Esophagus (tissue), 2 donors: ENCODE measurements around the gene JAM3. TPM values are rescaled to one million over a fixed set of nuclear protein-coding genes. Genes with fewer than 3 reads are reported as not detected.

Experiments
- H3K27ac ChIP-seq, 2 donors: one replicate each; pipeline ENCODE4 v1.5.1; 2013; ENCODE audit warnings: low read depth in 2 of 2, mild to moderate bottlenecking in 2 of 2, inconsistent platforms in 1 of 2, low read length in 1 of 2, moderate library complexity in 1 of 2
- H3K27me3 ChIP-seq, 2 donors: one replicate each; pipeline ENCODE4 v1.6.1; 2013; ENCODE audit warnings: low read length in 2 of 2, control low read depth in 1 of 2, mild to moderate bottlenecking in 1 of 2; ENCODE audit not compliant: insufficient read depth in 2 of 2, control insufficient read depth in 1 of 2
- H3K36me3 ChIP-seq, 2 donors: one replicate each; pipeline ENCODE4 v1.6.1; 2013; ENCODE audit warnings: low read length in 1 of 2; ENCODE audit not compliant: control insufficient read depth in 2 of 2, insufficient read depth in 2 of 2
- H3K4me1 ChIP-seq, 2 donors: one replicate each; pipeline ENCODE4 v1.6.1; 2013; ENCODE audit warnings: low read length in 1 of 2; ENCODE audit not compliant: control insufficient read depth in 2 of 2, insufficient read depth in 2 of 2
- H3K4me3 ChIP-seq, 2 donors: one replicate each; pipeline ENCODE4 v1.5.1; 2013; ENCODE audit warnings: low read length in 2 of 2, mild to moderate bottlenecking in 2 of 2, low read depth in 1 of 2, moderate library complexity in 1 of 2
- H3K9me3 ChIP-seq, 2 donors: one replicate each; pipeline ENCODE4 v1.6.1; 2013; ENCODE audit warnings: mild to moderate bottlenecking in 2 of 2, low read depth in 1 of 2, low read length in 1 of 2, moderate library complexity in 1 of 2; ENCODE audit not compliant: control insufficient read depth in 2 of 2, insufficient read depth in 1 of 2
- WGBS, 2 donors: extraction: QIAGEN DNeasy Blood & Tissue Kit; methylation state at CpG; one replicate each; pipeline ENCODE4 v1.1.7; 2013; 5-methylcytosine and 5-hydroxymethylcytosine counted together
- polyA plus RNA-seq, 2 donors: library from polyadenylated mRNA; stranded (reverse); fragments of 200-250 nt; gene quantifications; one replicate each; pipeline ENCODE4 v1.2.3, GENCODE V29; 2013
- donor health status: healthy with polysubstance abuse.
- donor health status: Bipolar disorder and iron deficiency.

Gene JAM3
- polyA plus RNA-seq, 2 donors = 2.5 to 5.5 TPM

DNA sequence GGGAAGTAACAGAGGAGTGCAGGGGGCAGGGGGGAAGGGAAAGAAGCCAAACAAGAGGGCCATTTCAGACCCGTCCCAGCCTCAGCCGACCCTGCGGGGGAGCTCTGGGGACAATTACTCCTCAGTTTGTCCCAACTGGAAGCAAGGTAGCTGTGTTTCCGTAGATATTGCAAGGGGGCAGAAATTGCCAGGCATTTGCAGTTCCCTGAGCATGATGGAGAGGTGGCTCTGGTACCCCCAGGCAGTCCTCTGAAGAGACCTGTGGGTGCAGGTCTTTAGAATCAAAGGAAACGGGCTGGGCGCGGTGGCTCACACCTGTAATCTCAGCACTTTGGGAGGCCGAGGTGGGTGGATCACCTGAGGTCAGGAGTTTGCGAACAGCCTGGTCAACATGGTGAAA lies 13.8 kb upstream of the JAM3 start:
- 84 to 85% methylated on average over 9 of the region's 9 CpGs for WGBS, 2 donors
- Histone ChIP-seq H3K27ac (no peak overlapping the region), H3K27me3 (no peaks in the 10 kb centered on the region), H3K4me1 (peaks cover 0 to 9% of the 10 kb centered on the region in 2 donors), H3K4me3 (no peak overlapping the region), H3K9me3 (no peaks in the 10 kb centered on the region), H3K36me3 (no peaks in the 10 kb centered on the region)

DNA sequence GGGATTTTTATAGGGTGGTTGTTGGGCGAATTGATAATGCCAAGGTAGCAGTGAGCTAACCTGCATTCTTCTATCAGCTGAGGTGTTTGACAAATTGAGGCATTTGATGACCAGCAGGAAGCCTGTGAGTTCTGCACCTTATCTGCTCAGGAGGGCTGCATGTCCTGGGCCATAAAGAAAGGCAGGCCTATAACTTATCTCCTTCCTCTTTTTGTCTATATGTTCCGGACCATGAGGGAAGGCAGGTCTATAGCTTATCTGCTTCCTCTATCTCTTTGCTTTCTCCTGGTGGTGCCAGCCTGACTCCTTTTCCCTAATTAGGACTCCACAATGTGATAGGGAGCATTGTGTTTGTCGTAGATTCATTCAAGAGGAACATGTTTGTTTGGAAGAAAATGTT lies 8.6 kb upstream of the JAM3 start:
- Histone ChIP-seq H3K9me3 (no peaks in the 10 kb centered on the region), H3K36me3 (no peaks in the 10 kb centered on the region), H3K27ac (no peak overlapping the region), H3K4me3 (no peak overlapping the region), H3K4me1 (no peaks in the 10 kb centered on the region), H3K27me3 (no peaks in the 10 kb centered on the region)
- 57 to 68% methylated on average over 3 of the region's 3 CpGs for WGBS, 2 donors

DNA sequence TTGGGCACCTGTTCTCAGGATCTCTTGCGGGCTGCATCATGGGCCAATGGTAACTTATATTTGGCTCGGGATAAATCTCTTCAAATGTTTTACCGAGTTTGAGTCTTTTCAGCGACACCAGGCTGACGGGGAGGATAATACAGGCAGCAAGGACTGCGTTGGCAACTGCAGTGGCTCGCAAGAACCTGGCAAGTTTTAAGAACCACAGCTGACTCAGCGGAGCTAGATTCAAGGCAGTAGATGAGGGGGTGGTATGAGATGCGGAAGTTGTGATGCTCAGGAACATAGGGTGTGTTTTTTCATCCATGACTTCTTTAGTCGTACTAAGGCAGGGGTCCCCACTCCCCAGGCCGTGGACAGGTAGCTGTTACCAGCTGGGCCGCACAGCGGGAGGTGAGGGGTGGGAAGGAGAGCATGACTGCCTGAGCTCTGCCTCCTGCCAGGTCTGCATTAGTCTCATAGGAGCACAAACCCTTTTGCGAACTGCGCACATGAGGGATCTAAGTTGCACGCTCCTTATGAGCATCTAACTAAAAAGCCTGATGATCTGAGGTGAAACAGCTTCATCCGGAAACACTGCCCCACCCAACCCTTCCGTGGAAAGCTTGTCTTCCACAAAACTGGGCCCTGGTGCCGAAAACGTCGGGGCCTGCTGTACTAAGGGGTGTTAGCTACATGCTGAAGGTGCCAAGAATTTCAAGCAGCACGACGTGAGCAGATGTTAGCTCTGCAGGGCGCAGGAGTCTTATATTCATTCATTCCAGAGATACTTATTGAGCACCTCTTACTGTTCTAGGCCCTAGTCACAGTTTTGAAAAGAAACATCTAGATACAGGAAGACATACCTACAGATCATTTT lies 6.4 kb upstream of the JAM3 start:
- Histone ChIP-seq H3K27me3 (no peaks in the 10 kb centered on the region), H3K27ac (no peak overlapping the region), H3K9me3 (no peaks in the 10 kb centered on the region), H3K4me3 (no peak overlapping the region), H3K4me1 (no peaks in the 10 kb centered on the region), H3K36me3 (no peaks in the 10 kb centered on the region)
- 79 to 82% methylated on average over 24 of the region's 24 CpGs for WGBS, 2 donors

DNA sequence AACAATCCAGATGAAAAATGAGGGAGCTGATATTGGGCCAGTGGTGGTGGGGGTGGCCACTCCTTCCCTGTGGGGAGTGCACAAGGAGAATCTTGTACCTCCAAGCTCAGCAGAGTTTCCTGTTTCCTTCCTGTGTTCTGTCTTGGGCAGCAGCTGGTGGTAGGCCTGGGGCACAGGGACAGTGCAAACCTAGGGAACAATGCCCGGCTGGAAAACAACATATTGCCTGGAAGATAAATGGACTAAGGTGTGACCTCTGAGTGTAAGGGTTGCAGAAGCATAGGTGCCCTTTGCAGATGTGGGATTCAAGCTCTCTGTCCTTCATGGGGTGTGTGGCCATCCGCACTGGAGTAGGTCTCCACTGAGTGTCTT lies 5.8 kb upstream of the JAM3 start:
- no peaks in the 10 kb centered on the region for H3K4me1 ChIP-seq
- H3K27me3 ChIP-seq = no peaks in the 10 kb centered on the region
- no peaks in the 10 kb centered on the region for H3K9me3 ChIP-seq
- no peak overlapping the region for H3K4me3 ChIP-seq
- no peak overlapping the region for H3K27ac ChIP-seq
- WGBS, 2 donors = 68 to 76% methylated on average over 2 of the region's 2 CpGs
- H3K36me3 ChIP-seq = no peaks in the 10 kb centered on the region

DNA sequence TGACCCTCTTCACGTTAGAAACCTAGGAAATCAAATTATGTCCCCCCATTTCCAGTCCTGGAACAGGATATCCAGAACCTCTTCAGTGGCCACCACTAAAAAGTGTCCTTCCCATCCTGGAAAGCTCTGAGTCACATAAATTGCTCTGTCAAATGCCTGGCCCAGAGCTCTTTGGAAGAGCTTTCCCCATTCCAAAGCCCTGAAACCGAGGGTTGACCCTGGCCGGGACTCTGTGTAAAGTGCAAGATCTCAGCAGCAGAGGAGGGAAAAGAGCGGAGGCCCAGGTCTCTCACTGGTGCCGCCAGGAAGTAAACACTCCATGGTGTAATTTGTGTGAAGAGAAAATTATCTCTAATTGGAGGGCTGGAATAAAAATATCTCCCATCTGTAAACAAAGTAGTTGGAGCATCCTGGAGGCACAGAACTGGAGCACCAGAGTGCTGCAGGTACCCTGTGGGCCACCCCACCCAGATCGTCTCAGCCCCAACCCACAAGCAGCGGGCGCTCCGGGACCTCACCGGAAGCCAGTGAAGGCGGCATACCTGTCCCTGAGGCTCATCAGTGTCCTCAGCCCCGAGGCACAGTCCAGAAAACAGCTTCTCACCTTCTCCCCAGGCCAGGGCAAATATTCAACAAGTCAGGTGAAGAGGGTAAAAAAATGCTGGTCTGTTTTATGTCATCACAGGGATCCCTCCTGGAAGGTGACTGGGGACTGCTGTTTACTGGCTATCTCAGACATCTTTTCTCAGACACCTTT lies 4.7 kb upstream of the JAM3 start:
- no peaks in the 10 kb centered on the region for H3K9me3 ChIP-seq
- no peaks in the 10 kb centered on the region for H3K27me3 ChIP-seq
- WGBS, 2 donors = 76 to 82% methylated on average over 12 of the region's 12 CpGs
- no peak overlapping the region for H3K27ac ChIP-seq
- no peaks in the 10 kb centered on the region for H3K36me3 ChIP-seq
- no peaks in the 10 kb centered on the region for H3K4me1 ChIP-seq
- no peak overlapping the region for H3K4me3 ChIP-seq

DNA sequence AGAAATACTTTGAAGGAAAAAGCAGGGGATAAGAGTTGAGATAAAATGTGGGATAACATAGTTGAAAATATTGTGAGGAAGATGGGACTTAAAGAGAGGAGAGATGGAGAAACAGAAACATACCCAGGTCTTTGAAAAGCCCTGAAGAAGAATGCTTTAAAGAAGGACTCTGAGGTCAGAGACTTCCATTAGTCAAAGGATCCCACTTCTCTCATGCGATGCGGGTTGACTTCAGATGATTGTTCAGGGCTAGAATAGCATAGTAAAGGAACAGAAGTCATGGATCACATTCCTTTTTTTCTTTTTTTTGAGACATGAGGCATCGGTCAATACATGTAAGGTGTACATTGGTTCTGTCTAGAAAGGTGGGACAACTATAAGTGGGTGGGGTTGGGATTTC lies 3.5 kb upstream of the JAM3 start:
- H3K9me3 ChIP-seq = no peaks in the 10 kb centered on the region
- H3K27me3 ChIP-seq = peaks cover 0 to 1% of the 10 kb centered on the region in 2 donors
- no peaks in the 10 kb centered on the region for H3K36me3 ChIP-seq
- no peak overlapping the region for H3K4me3 ChIP-seq
- no peak overlapping the region for H3K27ac ChIP-seq
- WGBS, 2 donors = 91 to 93% methylated on average over 3 of the region's 3 CpGs
- no peaks in the 10 kb centered on the region for H3K4me1 ChIP-seq

DNA sequence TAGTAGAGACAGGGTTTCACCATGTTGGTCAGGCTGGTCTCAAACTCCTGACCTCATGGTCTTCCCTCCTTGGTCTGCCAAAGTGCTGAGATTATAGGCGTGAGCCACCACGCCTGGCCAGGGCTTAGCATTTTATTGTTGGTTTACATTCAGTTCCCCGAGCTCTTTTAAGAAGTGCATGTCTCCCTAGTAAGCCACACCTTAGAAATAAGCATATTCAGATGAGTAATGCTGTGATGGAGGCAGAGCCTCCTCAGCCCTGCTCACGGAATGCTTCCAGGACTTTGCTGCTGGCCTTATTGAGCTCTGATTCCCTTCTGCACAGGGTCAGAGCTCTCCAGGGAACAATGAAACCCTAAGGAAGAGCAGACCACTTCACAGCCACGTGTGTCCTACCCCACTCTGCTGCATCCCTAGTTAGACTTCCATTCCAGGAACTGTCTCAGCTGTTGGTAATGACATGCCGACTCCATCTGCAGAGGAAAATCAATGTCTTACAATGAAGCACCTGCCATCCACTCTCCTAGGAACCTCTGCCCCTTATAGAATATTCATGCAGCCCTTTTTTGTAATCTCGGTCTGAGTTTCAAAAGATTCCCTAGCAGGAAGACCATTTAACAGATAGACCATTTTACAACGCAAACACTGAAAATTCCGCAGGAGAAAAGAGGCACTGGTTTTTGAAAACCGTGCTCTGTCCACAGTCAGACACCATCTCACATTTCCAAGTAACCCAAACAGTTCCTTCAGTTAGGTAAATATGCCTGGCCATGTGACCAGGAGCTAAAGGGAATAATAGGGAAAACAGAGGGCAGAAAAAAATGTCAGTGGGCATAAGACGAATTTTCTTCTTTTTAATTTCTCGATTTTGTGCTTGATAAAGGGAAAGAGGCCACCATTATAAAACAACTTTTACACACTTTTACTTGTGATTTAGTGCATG lies 1.7 kb upstream of the JAM3 start:
- Histone ChIP-seq H3K36me3 (no peaks in the 10 kb centered on the region), H3K27me3 (peaks cover 0 to 5% of the 10 kb centered on the region in 2 donors), H3K4me1 (no peaks in the 10 kb centered on the region), H3K4me3 (no peak overlapping the region), H3K9me3 (no peaks in the 10 kb centered on the region), H3K27ac (no peak overlapping the region)
- 43 to 45% methylated on average over 12 of the region's 12 CpGs for WGBS, 2 donors

DNA sequence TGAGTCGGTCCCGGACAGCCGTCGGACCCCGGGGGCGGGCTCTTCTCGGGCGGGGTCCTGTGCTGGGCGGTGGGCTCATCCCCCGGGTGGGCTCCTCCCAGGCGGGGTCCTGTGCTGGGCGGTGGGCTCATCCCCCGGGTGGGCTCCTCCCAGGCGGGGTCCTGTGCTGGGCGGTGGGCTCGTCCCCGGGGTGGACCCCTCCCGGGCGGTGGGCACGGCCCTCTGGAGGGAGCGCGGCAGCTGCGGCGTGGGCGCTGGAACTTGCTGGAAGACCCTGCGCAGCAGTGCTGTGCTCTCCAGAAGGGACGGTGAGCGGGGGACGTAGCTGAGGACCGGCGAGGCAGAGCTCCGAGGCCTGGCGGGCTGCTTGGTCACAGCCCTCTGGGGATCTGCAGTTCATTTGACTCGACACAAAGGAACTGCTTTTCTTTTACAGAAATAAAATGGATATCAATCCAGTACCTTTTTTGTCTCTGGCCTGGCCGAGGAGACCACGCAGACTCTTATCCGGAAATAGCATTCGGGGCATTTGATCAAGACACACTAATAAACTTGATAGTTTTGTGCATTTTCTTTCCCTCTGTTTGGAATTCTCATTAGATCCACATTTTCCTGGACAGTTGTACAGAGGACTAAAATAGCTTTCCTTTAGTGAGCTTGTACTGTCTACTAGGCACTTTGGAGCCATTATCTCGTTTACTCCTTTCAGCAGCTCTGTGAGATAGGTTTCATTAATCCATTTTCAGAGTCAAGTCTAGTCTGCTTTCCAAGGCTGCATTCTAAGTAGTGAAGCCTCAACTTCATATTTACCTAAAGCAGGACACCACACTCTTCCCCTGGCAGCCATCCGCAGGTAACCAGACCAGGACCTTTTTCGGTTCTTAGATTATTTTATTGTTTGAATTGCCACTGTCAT lies 812 bp downstream of the JAM3 start:
- H3K27ac ChIP-seq = peak overlapping the region; percentile 71 to 85
- H3K27me3 ChIP-seq = peaks cover 0 to 5% of the 10 kb centered on the region in 2 donors
- H3K36me3 ChIP-seq = no peaks in the 10 kb centered on the region
- H3K4me3 ChIP-seq = peak overlapping the region; percentile 45 to 53
- H3K4me1 ChIP-seq = no peaks in the 10 kb centered on the region
- H3K9me3 ChIP-seq = no peaks in the 10 kb centered on the region
- WGBS, 2 donors = 19 to 22% methylated on average over 31 to 41 of the region's 41 CpGs
